Mesendoderm (in vitro differentiated cells): Measurements from ENCODE around the gene NPR3.

Experiments used
- DNase-seq: peaks from one replicate; pipeline ENCODE4 v3.0.0; 2013
- H2AK5ac ChIP-seq: 2 replicates; pipeline ENCODE4 v1.6.1; 2013; ENCODE audit warnings: low read length, inconsistent platforms
- H2BK120ac ChIP-seq: 2 replicates; pipeline ENCODE4 v1.6.1; 2013; ENCODE audit warnings: low read depth, mild to moderate bottlenecking, low read length, moderate library complexity, mixed read lengths
- H2BK15ac ChIP-seq: replicated peaks from 2 replicates; pipeline ENCODE4 v1.6.1; 2013; ENCODE audit warnings: low read depth, mild to moderate bottlenecking, moderate library complexity
- H2BK5ac ChIP-seq: 2 replicates; pipeline ENCODE4 v1.6.1; 2013; ENCODE audit warnings: low read length, inconsistent platforms
- H3K18ac ChIP-seq: 2 replicates; pipeline ENCODE4 v1.6.1; 2013; ENCODE audit warnings: mild to moderate bottlenecking, low read length, mixed read lengths
- H3K23ac ChIP-seq: one replicate; pipeline ENCODE4 v1.6.1; 2013; ENCODE audit warnings: low read length
- H3K27ac ChIP-seq: 2 replicates; pipeline ENCODE4 v1.5.1; 2013; ENCODE audit warnings: low read depth, mild to moderate bottlenecking, inconsistent platforms, low read length, moderate library complexity
- H3K27me3 ChIP-seq: 2 replicates; pipeline ENCODE4 v1.6.1; 2013; ENCODE audit warnings: low read length, control low read depth, mild to moderate bottlenecking, inconsistent platforms; ENCODE audit not compliant: insufficient read depth, poor library complexity
- H3K36me3 ChIP-seq: 2 replicates; pipeline ENCODE4 v1.6.1; 2013; ENCODE audit warnings: low read length, inconsistent platforms; ENCODE audit not compliant: control insufficient read depth, insufficient read depth
- H3K4ac ChIP-seq: one replicate; pipeline ENCODE4 v1.6.1; 2013; ENCODE audit warnings: low read depth, mild to moderate bottlenecking, low read length, moderate library complexity
- H3K4me1 ChIP-seq: 2 replicates; pipeline ENCODE4 v1.6.1; 2013; ENCODE audit warnings: low read depth, low read length, inconsistent platforms; ENCODE audit not compliant: control insufficient read depth
- H3K4me2 ChIP-seq: 2 replicates; pipeline ENCODE4 v1.6.1; 2013; ENCODE audit warnings: low read length
- H3K4me3 ChIP-seq: 2 replicates; pipeline ENCODE4 v1.5.1; 2013; ENCODE audit warnings: mild to moderate bottlenecking, low read length
- H3K56ac ChIP-seq: one replicate; pipeline ENCODE4 v1.6.1; 2013; ENCODE audit warnings: low read length
- H3K79me1 ChIP-seq: 2 replicates; pipeline ENCODE4 v1.6.1; 2013; ENCODE audit warnings: low read length, inconsistent platforms
- H3K79me2 ChIP-seq: 2 replicates; pipeline ENCODE4 v1.6.1; 2013; ENCODE audit warnings: mild to moderate bottlenecking, low read length; ENCODE audit not compliant: control insufficient read depth, insufficient read depth
- H3K9ac ChIP-seq: 2 replicates; pipeline ENCODE4 v1.6.1; 2013; ENCODE audit warnings: low read length, inconsistent platforms
- H4K5ac ChIP-seq: one replicate; pipeline ENCODE4 v1.6.1; 2013; ENCODE audit warnings: low read length
- H4K8ac ChIP-seq: one replicate; pipeline ENCODE4 v1.6.1; 2013; ENCODE audit warnings: low read depth, mild to moderate bottlenecking, control low read depth, low read length, moderate library complexity
- WGBS: extraction: QIAGEN DNeasy Blood & Tissue Kit; methylation state at CpG from one replicate; pipeline ENCODE4 v1.1.7; 2013; ENCODE audit warnings: low lambda C conversion rate, missing lambda C conversion rate; ENCODE audit not compliant: insufficient coverage; ENCODE audit errors: extremely low coverage; 5-methylcytosine and 5-hydroxymethylcytosine counted together

Gene NPR3

DNA sequence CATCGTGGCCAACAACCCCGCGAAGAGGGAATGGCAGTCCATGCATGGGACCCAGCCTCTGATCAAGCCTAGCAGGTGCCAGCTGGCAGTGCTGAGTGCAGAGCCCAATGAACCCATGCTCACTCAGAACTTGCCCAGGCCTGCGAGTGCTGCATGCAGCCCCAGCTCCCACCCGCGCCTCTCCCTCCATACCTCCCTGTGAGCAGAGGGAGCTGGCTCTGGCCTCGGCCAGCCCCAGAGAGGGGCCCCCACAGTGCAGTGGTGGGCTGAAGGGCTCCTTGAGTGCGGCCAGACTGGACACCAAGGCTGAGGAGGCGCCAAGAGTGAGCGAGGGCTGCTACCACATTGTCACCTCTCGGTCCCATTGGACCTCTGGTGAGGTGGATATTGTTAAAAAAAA, 32.6 kb upstream of the NPR3 start:
- no CpG with 5 or more reads among the region's 11 CpGs for WGBS

DNA sequence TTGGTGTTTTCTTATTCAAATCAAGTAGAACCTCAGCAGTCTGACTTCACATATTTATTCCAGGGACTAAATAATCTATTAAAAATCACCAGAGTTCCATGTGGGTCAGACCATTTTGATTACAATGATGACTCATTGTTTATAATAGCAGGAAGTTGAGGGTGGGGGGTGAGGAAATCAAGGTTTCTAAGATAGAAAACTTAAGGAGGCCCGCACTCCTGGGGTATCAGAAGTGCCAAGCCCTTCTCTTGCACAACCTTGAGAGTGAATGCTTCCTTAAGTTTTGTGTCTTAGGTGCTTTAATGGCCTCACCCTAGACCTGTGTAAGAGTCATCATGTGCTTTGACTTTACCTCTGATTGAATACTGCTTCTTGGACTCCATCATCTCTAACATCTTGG, 31.9 kb upstream of the NPR3 start:
- Histone ChIP-seq H2BK5ac (no peak overlapping the region), H3K4me2 (no peak overlapping the region), H3K23ac (no peak overlapping the region), H3K36me3 (no peaks in the 10 kb centered on the region), H3K79me2 (no peaks in the 10 kb centered on the region), H2AK5ac (no peak overlapping the region), H3K56ac (no peak overlapping the region), H2BK120ac (no peak overlapping the region), H3K79me1 (no peaks in the 10 kb centered on the region), H3K27me3 (no peaks in the 10 kb centered on the region), H4K5ac (no peak overlapping the region), H3K27ac (no peak overlapping the region), H3K9ac (no peak overlapping the region), H2BK15ac (no peak overlapping the region), H3K4me1 (no peaks in the 10 kb centered on the region), H3K4me3 (no peak overlapping the region), H3K4ac (no peak overlapping the region), H4K8ac (no peak overlapping the region), H3K18ac (no peak overlapping the region)
- no peak for DNase-seq
- no CpG with 5 or more reads among the region's 1 CpG for WGBS

More for the DNA sequence above, 32.6 kb upstream of the NPR3 start:
- Histone ChIP-seq H3K79me1 (no peaks in the 10 kb centered on the region), H3K79me2 (no peaks in the 10 kb centered on the region), H4K8ac (no peak overlapping the region), H3K4me2 (no peak overlapping the region), H2BK5ac (no peak overlapping the region), H3K27me3 (no peaks in the 10 kb centered on the region), H3K4ac (no peak overlapping the region), H3K56ac (no peak overlapping the region), H3K4me1 (no peaks in the 10 kb centered on the region), H3K23ac (no peak overlapping the region), H3K36me3 (no peaks in the 10 kb centered on the region), H3K18ac (no peak overlapping the region), H3K9ac (no peak overlapping the region), H3K27ac (no peak overlapping the region), H2BK15ac (no peak overlapping the region), H2BK120ac (no peak overlapping the region), H2AK5ac (no peak overlapping the region), H4K5ac (no peak overlapping the region), H3K4me3 (no peak overlapping the region)
- no peak for DNase-seq

- no peak overlapping the region for H2BK5ac ChIP-seq
- no peak overlapping the region for H3K27ac ChIP-seq
- no peaks in the 10 kb centered on the region for H3K27me3 ChIP-seq
- DNase-seq, result no peak
- no peaks in the 10 kb centered on the region for H3K79me1 ChIP-seq
- H3K4me2 ChIP-seq, result no peak overlapping the region
- WGBS, result no CpG with 5 or more reads among the region's 2 CpGs
- H3K4me1 ChIP-seq, result no peaks in the 10 kb centered on the region
- no peak overlapping the region for H3K18ac ChIP-seq
- no peak overlapping the region for H3K4me3 ChIP-seq
- H2BK15ac ChIP-seq, result no peak overlapping the region
- no peaks in the 10 kb centered on the region for H3K79me2 ChIP-seq
- H3K56ac ChIP-seq, result no peak overlapping the region
- H3K36me3 ChIP-seq, result no peaks in the 10 kb centered on the region
- H2BK120ac ChIP-seq, result no peak overlapping the region
- no peak overlapping the region for H3K4ac ChIP-seq
- H4K5ac ChIP-seq, result no peak overlapping the region
- no peak overlapping the region for H2AK5ac ChIP-seq
- H3K23ac ChIP-seq, result no peak overlapping the region
- H4K8ac ChIP-seq, result no peak overlapping the region
- H3K9ac ChIP-seq, result no peak overlapping the region
These were observed 30.9 kb upstream of the NPR3 start for GRCh38 chr5:32680183-32680582.

- H4K5ac ChIP-seq, result no peak overlapping the region
- no peak for DNase-seq
- no peaks in the 10 kb centered on the region for H3K27me3 ChIP-seq
- H2AK5ac ChIP-seq, result no peak overlapping the region
- no peak overlapping the region for H3K18ac ChIP-seq
- H3K4me3 ChIP-seq, result no peak overlapping the region
- H3K79me2 ChIP-seq, result no peaks in the 10 kb centered on the region
- H3K27ac ChIP-seq, result no peak overlapping the region
- no peaks in the 10 kb centered on the region for H3K36me3 ChIP-seq
- no peak overlapping the region for H3K9ac ChIP-seq
- H2BK120ac ChIP-seq, result no peak overlapping the region
- H3K4ac ChIP-seq, result no peak overlapping the region
- no peak overlapping the region for H2BK5ac ChIP-seq
- H3K56ac ChIP-seq, result no peak overlapping the region
- no peak overlapping the region for H2BK15ac ChIP-seq
- no peak overlapping the region for H3K4me2 ChIP-seq
- WGBS, result no CpG with 5 or more reads among the region's 2 CpGs
- H4K8ac ChIP-seq, result no peak overlapping the region
- H3K79me1 ChIP-seq, result no peaks in the 10 kb centered on the region
- no peak overlapping the region for H3K23ac ChIP-seq
- H3K4me1 ChIP-seq, result no peaks in the 10 kb centered on the region
These were observed 28.0 kb upstream of the NPR3 start for GRCh38 chr5:32683125-32683524.

- Histone ChIP-seq H4K8ac (no peak overlapping the region), H3K27me3 (no peaks in the 10 kb centered on the region), H3K4ac (no peak overlapping the region), H3K4me2 (no peak overlapping the region), H3K18ac (no peak overlapping the region), H2BK5ac (no peak overlapping the region), H3K23ac (no peak overlapping the region), H4K5ac (no peak overlapping the region), H3K4me1 (no peaks in the 10 kb centered on the region), H3K79me1 (no peaks in the 10 kb centered on the region), H2BK120ac (no peak overlapping the region), H3K9ac (no peak overlapping the region), H2BK15ac (no peak overlapping the region), H3K27ac (no peak overlapping the region), H3K79me2 (no peaks in the 10 kb centered on the region), H3K36me3 (no peaks in the 10 kb centered on the region), H2AK5ac (no peak overlapping the region), H3K56ac (no peak overlapping the region), H3K4me3 (no peak overlapping the region)
- DNase-seq, result no peak
- WGBS, result no CpG with 5 or more reads among the region's 1 CpG
These were observed 26.9 kb upstream of the NPR3 start for GRCh38 chr5:32684260-32684659.

GRCh38 chr5:32686799-32687498, 24.2 kb upstream of the NPR3 start:
- Histone ChIP-seq H2BK15ac (no peak overlapping the region), H3K4me2 (no peak overlapping the region), H3K27me3 (no peaks in the 10 kb centered on the region), H3K79me2 (no peaks in the 10 kb centered on the region), H3K27ac (no peak overlapping the region), H3K79me1 (no peaks in the 10 kb centered on the region), H4K8ac (no peak overlapping the region), H3K18ac (no peak overlapping the region), H2AK5ac (no peak overlapping the region), H3K36me3 (no peaks in the 10 kb centered on the region), H2BK120ac (no peak overlapping the region), H3K4me3 (no peak overlapping the region), H3K4ac (no peak overlapping the region), H3K9ac (no peak overlapping the region), H3K4me1 (no peaks in the 10 kb centered on the region), H4K5ac (no peak overlapping the region), H3K23ac (no peak overlapping the region), H2BK5ac (no peak overlapping the region), H3K56ac (no peak overlapping the region)
- WGBS, result no CpG with 5 or more reads among the region's 2 CpGs
- no peak for DNase-seq
